Measurements from ENCODE around the gene ARHGEF28.

The ARHGEF28 gene

GRCh38 chr5:73827106-73827450 lies 201.1 kb downstream of the ARHGEF28 start:
- TF ChIP-seq, protein P1, sequence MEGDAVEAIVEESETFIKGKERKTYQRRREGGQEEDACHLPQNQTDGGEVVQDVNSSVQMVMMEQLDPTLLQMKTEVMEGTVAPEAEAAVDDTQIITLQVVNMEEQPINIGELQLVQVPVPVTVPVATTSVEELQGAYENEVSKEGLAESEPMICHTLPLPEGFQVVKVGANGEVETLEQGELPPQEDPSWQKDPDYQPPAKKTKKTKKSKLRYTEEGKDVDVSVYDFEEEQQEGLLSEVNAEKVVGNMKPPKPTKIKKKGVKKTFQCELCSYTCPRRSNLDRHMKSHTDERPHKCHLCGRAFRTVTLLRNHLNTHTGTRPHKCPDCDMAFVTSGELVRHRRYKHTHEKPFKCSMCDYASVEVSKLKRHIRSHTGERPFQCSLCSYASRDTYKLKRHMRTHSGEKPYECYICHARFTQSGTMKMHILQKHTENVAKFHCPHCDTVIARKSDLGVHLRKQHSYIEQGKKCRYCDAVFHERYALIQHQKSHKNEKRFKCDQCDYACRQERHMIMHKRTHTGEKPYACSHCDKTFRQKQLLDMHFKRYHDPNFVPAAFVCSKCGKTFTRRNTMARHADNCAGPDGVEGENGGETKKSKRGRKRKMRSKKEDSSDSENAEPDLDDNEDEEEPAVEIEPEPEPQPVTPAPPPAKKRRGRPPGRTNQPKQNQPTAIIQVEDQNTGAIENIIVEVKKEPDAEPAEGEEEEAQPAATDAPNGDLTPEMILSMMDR (IDR thresholded peaks at IDR 0.05; ENCODE audit: low read depth, low read length), result no peak
- H3K4me1 ChIP-seq, result 0 out of 2 replicates have a peak, but pooled peaks cover 4% of the 10 kb centered on the region
- no peaks in the 10 kb centered on the region for H3K27me3 ChIP-seq

DNA sequence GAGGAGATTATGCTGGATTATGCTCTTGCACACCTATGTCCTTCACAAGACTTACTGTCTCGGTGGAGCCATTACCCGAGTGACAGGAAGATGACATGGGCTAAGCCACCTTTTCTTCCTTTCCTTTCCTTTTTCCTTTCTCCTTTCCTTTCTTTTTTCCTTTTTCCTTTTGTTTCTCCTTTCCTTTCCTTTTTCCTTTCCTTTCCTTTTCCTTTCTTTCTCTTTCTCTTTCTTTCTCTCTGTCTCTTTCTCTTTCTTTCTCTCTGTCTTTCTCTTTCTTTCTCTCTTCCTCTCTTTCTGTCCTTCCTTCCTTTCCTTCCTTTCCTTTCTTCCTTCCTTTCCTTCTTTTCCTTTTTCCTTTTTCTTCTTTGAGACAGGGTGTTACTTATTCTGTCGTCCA lies 202.5 kb downstream of the ARHGEF28 start:
- H3K36me3 ChIP-seq, result peaks cover 25% of the 10 kb centered on the region
- H3K4me1 ChIP-seq, result no peaks in the 10 kb centered on the region
- no peaks in the 10 kb centered on the region for H3K27me3 ChIP-seq
- H3K9me3 ChIP-seq, result no peaks in the 10 kb centered on the region
- no peak for DNase-seq
- TF ChIP-seq, protein P1 (IDR thresholded peaks at IDR 0.05; ENCODE audit: low read depth, low read length), result no peak
- H3K4me3 ChIP-seq (ENCODE audit: low read depth, low read length), result no peak overlapping the region

More at GRCh38 chr5:73827106-73827450, 201.1 kb downstream of the ARHGEF28 start:
- H3K36me3 ChIP-seq, result peaks cover 15% of the 10 kb centered on the region
- DNase-seq, result no peak
- no peaks in the 10 kb centered on the region for H3K9me3 ChIP-seq
- H3K4me3 ChIP-seq (ENCODE audit: low read depth, low read length), result no peak overlapping the region

DNA sequence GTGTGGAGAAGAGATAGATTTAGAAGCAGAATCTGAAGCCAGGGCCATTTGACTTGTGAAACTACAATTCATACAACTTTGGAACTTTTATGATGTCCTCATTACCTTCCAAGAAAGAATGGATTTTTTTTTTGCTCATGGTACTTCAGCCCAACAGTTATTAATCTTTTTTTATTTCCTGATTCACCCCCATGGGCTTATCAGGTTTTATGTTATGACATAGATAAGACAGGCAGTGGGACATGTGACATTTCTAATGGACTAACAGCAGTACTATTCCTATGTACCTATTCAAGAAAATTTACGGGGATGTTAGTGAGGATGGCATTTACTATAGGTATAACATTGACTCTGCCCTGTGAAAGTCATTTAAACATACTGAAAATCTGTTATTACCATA lies 204.7 kb downstream of the ARHGEF28 start:
- H3K4me1 ChIP-seq, result no peaks in the 10 kb centered on the region

GRCh38 chr5:73831066-73831465 lies 205.1 kb downstream of the ARHGEF28 start:
- Histone ChIP-seq H3K4me3 (ENCODE audit: low read depth, low read length) (no peak overlapping the region), H3K36me3 (peaks cover 32% of the 10 kb centered on the region), H3K9me3 (no peaks in the 10 kb centered on the region), H3K4me1 (no peaks in the 10 kb centered on the region), H3K27me3 (no peaks in the 10 kb centered on the region)
- DNase-seq, result no peak
- TF ChIP-seq, protein P1 (IDR thresholded peaks at IDR 0.05; ENCODE audit: low read depth, low read length), result no peak

More for the DNA sequence above, 204.7 kb downstream of the ARHGEF28 start:
- TF ChIP-seq, protein P1 (IDR thresholded peaks at IDR 0.05; ENCODE audit: low read depth, low read length), result no peak
- Histone ChIP-seq H3K4me3 (ENCODE audit: low read depth, low read length) (no peak overlapping the region), H3K9me3 (no peaks in the 10 kb centered on the region), H3K36me3 (peaks cover 32% of the 10 kb centered on the region), H3K27me3 (no peaks in the 10 kb centered on the region)
- DNase-seq, result no peak

GRCh38 chr5:73834693-73835092 lies 208.7 kb downstream of the ARHGEF28 start:
- H3K4me3 ChIP-seq (ENCODE audit: low read depth, low read length), result no peak overlapping the region
- H3K9me3 ChIP-seq, result no peaks in the 10 kb centered on the region
- no peak for DNase-seq
- TF ChIP-seq, protein P1 (IDR thresholded peaks at IDR 0.05; ENCODE audit: low read depth, low read length), result no peak
- H3K27me3 ChIP-seq, result no peaks in the 10 kb centered on the region
- peaks cover 29% of the 10 kb centered on the region for H3K36me3 ChIP-seq
- peaks cover 6% of the 10 kb centered on the region; the same call in 1 of the 2 replicates for H3K4me1 ChIP-seq

- H3K4me3 ChIP-seq (ENCODE audit: low read depth, low read length), result no peak overlapping the region
- TF ChIP-seq, protein P1 (IDR thresholded peaks at IDR 0.05; ENCODE audit: low read depth, low read length), result no peak
- peaks cover 6% of the 10 kb centered on the region; the same call in 1 of the 2 replicates for H3K4me1 ChIP-seq
- no peaks in the 10 kb centered on the region for H3K27me3 ChIP-seq
- H3K36me3 ChIP-seq, result peaks cover 34% of the 10 kb centered on the region
- DNase-seq, result no peak
- H3K9me3 ChIP-seq, result no peaks in the 10 kb centered on the region
Observed at GRCh38 chr5:73835726-73836125, 209.7 kb downstream of the ARHGEF28 start.

Data from BE2C (cell line).